HG03469 (cell line): ENCODE data around the gene SPATA13.
"Not testable (repeated sequence)": the region's sequence is repeated elsewhere in the genome, so short reads cannot be mapped to it uniquely, and the experiment has no call there.

Source experiments
- ATAC-seq: cut with Tn5 transposase; IDR thresholded peaks from one replicate; pipeline ENCODE4 v1.9.1; 2021; ENCODE audit warnings: mild to moderate bottlenecking, moderate library complexity, moderate number of reproducible peaks; ENCODE audit not compliant: unreplicated experiment

Gene SPATA13

GRCh38 chr13:24349778-24350664 is 189.5 kb downstream of the SPATA13 start:
- not testable (repeated sequence) for ATAC-seq

- no peak for ATAC-seq
These were observed 190.9 kb downstream of the SPATA13 start for GRCh38 chr13:24351423-24351822.

DNA sequence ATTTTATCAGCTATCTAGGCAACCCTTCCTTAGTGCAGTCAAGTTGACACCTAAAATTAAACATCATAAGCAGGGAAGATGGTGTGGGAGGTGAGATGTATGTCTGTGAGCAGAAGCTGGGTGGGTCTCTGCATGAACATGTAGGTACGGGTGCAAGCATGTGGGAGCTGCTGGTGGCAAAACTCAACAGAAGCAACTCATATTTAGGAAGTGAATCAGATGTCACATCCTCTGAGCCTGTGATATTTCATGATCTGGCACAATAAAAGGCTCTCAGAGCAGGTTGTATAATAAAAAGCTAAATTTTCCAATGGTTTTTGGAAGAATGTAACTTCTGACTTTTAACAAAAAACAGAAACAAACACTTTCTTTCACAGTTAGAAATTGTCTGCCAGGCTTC is 193.2 kb downstream of the SPATA13 start:
- no peak for ATAC-seq

GRCh38 chr13:24355103-24355502 is 194.6 kb downstream of the SPATA13 start:
- no peak for ATAC-seq

DNA sequence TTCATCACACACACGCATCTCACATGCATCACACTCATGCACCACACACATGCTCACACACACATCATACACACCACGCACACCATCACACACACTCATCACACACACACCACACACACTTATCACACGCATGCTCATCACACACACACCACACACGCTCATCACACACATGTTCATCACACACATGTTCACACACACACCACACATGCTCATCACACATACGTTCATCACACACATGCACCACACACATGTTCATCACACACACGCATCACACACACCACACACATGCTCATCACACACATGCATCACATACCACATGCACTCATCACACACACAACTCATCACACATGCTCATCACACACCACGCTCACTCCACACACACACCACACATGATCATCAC is 195.8 kb downstream of the SPATA13 start:
- no peak for ATAC-seq
